Activated CD8-positive, alpha-beta T cell treated with anti-CD3 and anti-CD28 coated beads, Interleukin-2, amount 10 ng/mL, durations not matched to agents 7 days and 5 days (primary cell): ENCODE measurements around the gene RSRC1. TPM values are rescaled to one million over a fixed set of nuclear protein-coding genes. Genes with fewer than 3 reads are reported as not detected.
A peak's percentile ranks its signal among the peaks of the same experiment; 100 is the strongest.

Experiments used
- ATAC-seq: fragments of 150-1000 bp; cut with Tn5 transposase; one replicate; pipeline ENCODE4 v1.10.0; 2021; ENCODE audit warnings: moderate library complexity
- CTCF ChIA-PET: fragments of 350-600 bp; sonication (Branson Sonifier 250); formaldehyde crosslinking; loops from one replicate; lab custom pipeline; 2021; ENCODE audit warnings: antibody characterized with exemption; lab: Charles Lee
- POLR2A ChIA-PET: fragments of 350-600 bp; sonication (Branson Sonifier 250); formaldehyde crosslinking; loops from one replicate; lab custom pipeline; 2021; ENCODE audit warnings: antibody characterized with exemption; lab: Charles Lee
- DNase-seq: peaks from one replicate; pipeline ENCODE4 v3.0.0-alpha.2; 2020
- H3K27ac Mint-ChIP-seq: one replicate; pipeline ENCODE4 v1.8.0; 2021; ENCODE audit warnings: mild to moderate bottlenecking, mixed read lengths
- H3K27me3 Mint-ChIP-seq: one replicate; pipeline ENCODE4 v1.8.0; 2021; ENCODE audit warnings: low read depth, mixed read lengths
- H3K36me3 Mint-ChIP-seq: one replicate; pipeline ENCODE4 v1.8.0; 2021; ENCODE audit warnings: low read depth, mixed read lengths
- H3K4me1 Mint-ChIP-seq: one replicate; pipeline ENCODE4 v1.8.0; 2021; ENCODE audit warnings: low read depth, mixed read lengths
- H3K4me3 Mint-ChIP-seq: one replicate; pipeline ENCODE4 v1.8.0; 2021; ENCODE audit warnings: mild to moderate bottlenecking, mixed read lengths
- H3K9me3 Mint-ChIP-seq: one replicate; pipeline ENCODE4 v1.8.0; 2022; ENCODE audit warnings: mixed read lengths; ENCODE audit not compliant: insufficient read depth
- total RNA-seq, 2 experiments: library from RNA; stranded (reverse); gene quantifications; one replicate each; pipeline ENCODE4 v1.2.3, GENCODE V29; 2021

The RSRC1 gene
- total RNA-seq, 2 experiments from 2014 or later = 44.9 to 47.9 TPM

DNA sequence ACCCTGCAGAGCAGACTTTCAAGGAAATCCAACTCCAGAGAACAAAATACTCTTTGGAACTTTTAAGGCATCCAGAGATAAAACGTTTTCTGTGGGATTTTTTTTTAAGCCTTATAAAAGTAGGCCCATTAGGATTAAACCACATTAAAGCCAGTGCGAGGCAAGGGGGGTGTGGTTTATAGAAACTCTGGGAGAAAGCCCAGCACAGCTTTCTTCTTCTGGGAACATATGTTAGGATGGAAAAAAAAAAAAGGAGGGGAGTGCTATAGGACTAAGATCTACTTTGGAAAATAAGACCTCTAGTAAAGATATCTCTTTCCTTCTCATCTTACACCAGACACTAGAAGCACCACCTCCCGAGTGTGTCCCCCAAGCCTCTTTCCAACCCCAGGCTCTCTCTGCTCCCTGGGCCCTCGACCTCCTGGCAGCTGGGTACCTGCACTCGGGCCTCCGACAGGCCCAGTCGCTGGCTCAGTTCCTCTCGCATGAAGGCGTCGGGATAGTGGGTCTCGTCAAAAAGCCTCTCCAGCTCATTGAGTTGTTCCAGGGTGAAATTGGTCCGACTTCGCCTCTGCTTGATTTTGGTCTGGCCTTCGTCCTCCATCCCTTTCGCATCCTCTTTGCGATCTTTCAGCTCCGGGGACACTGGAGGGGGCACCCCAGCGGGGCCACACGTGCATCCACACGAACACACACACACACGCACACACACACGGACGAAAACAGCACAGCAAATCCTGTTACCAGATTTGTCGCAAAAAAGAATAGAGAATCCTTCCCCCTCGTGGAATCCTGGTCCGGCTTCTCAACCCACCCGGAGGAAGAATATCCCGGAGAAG lies 7.4 kb upstream of the RSRC1 start:
- ChIA-PET POLR2A (no interaction called here), CTCF (no interaction called here)
- Mint-ChIP-seq H3K36me3 (peaks cover 5% of the 10 kb centered on the region), H3K27me3 (peaks cover 84% of the 10 kb centered on the region), H3K4me1 (peaks cover 53% of the 10 kb centered on the region), H3K27ac (peak overlapping the region; percentile 37), H3K4me3 (peak overlapping the region; percentile 23), H3K9me3 (no peaks in the 10 kb centered on the region)
- ATAC-seq (no peak), DNase-seq (no peak)

DNA sequence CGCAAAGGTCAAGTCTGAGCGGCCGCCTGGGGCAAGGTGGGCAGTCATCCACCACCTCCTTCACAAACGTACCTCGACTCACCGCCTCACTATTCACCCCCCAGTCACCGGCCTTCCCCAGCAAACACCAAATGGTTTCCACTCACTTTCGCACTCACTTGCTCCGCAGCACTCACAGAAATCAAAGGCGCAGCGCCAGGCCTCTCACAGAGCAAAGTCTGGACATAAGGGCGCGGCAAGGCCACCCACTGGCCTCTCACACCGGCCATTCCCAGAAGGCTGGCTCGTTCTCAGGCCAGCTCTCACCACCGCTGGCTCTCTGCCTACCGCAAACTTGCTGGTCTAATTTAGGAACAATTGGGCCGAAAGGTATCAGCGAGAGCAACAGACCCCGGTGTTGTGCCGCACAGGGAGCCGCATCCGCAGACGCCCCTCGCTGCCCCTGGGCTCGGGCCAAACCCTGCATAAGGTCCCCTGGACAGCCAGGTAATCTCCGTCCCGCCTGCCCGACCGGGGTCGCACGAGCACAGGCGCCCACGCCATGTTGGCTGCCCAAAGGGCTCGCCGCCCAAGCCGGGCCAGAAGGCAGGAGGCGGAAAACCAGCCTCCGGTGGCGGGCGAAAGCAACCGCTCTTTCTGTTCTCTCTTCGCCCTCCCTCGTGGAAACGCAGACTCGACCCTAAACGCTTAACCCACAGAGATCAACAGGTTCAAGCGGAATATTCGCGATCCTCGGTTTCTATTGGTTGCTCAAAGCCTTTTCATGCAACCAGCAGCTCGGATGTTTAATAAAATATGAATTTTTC lies 6.6 kb upstream of the RSRC1 start:
- H3K9me3 Mint-ChIP-seq = no peaks in the 10 kb centered on the region
- peaks cover 46% of the 10 kb centered on the region for H3K4me1 Mint-ChIP-seq
- DNase-seq (no peak), ATAC-seq (no peak)
- ChIA-PET CTCF (no interaction called here), POLR2A (interaction anchor here (1.0 kb wide), 1 partner anchor 9 kb away, joined by 3 read pairs; no protein-coding TSS in a partner anchor)
- H3K4me3 Mint-ChIP-seq = peak overlapping the region; percentile 34
- peaks cover 83% of the 10 kb centered on the region for H3K27me3 Mint-ChIP-seq
- H3K36me3 Mint-ChIP-seq = peaks cover 2% of the 10 kb centered on the region
- H3K27ac Mint-ChIP-seq = peak overlapping the region; percentile 37

DNA sequence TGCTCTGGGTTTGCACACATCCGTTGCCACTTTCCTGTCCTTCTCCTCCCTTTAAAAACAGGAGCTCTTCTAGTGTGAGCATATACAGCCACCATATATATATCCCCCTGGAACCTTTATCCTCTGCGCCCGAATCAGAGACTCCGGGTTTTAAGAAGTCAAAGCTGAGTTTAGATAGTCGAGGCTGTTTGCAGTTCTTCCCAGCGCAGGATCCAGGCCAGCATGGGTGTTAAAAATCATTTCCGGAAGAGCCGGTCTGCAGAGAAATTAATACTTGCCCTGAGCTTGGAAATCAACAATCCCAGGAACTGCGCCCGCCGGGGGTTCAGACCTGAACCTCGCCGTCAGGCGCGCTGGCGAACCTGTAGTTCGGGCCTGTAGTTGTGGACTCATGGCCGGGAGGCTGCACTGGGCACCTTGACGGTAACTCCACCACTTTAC lies 6.0 kb upstream of the RSRC1 start:
- CTCF ChIA-PET = no interaction called here
- no peak for ATAC-seq
- Mint-ChIP-seq H3K27ac (no peak overlapping the region), H3K9me3 (no peaks in the 10 kb centered on the region), H3K27me3 (peaks cover 83% of the 10 kb centered on the region), H3K4me1 (peaks cover 47% of the 10 kb centered on the region), H3K4me3 (peak overlapping the region; percentile 34), H3K36me3 (peaks cover 2% of the 10 kb centered on the region)
- POLR2A ChIA-PET = interaction anchor here (1.0 kb wide), 1 partner anchor 9 kb away, joined by 3 read pairs; no protein-coding TSS in a partner anchor
- DNase-seq = no peak

DNA sequence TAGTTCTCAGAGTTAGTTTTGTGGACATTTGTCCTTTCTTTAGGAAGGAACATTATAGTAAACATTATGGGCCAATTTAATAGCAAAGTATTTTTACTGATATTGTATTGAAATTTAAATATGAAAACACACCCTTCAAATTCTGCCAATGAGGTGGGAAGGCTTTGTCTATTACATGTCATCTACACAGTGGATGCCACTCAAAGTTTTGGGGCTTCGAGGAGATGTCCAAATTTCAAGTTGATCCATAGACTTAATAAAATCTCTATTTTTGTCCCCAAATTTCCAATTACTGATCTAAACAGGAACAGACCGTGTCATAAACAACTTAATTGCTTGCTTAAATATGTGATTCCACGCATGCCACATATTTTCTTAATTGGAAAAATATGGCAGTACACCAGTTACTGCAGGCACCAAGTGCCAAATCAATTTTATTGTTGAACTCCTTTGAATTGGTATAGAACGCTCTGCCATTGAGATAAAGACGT lies 5.4 kb upstream of the RSRC1 start:
- POLR2A ChIA-PET = no interaction called here
- no peak for ATAC-seq
- H3K27ac Mint-ChIP-seq = no peak overlapping the region
- no peaks in the 10 kb centered on the region for H3K9me3 Mint-ChIP-seq
- no peak overlapping the region for H3K4me3 Mint-ChIP-seq
- CTCF ChIA-PET = no interaction called here
- peaks cover 3% of the 10 kb centered on the region for H3K36me3 Mint-ChIP-seq
- peaks cover 51% of the 10 kb centered on the region for H3K4me1 Mint-ChIP-seq
- no peak for DNase-seq
- H3K27me3 Mint-ChIP-seq = peaks cover 79% of the 10 kb centered on the region

DNA sequence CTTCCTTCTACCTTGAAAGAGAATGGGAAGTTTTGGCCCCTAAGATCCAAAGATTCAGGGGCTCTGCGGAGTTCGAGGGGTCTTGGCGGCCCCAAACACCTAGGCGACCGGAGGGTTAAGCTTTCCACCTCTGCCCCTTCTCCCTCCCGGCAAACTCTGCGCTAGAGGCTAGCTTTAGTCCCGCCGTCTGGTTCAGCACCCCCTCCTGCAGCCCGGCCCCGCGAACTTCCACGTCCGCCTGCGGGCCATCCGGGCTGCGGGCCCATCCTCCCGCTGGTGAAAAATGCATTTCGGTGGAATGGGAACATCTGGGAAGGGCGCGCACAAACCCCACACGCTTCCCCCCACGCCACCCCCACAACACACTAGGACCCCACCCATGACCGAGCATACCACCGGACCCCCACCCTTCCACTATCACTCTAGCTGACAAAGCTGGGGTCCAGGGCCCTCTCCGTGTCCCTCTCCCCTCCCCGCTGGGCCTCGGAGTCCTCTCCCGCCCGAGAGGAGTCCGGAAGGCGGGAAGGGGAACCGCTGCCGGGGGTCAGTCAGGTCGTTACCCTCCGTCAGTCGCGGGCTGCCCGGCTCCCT lies 4.7 kb upstream of the RSRC1 start:
- ChIA-PET POLR2A (no interaction called here), CTCF (no interaction called here)
- ATAC-seq (no peak), DNase-seq (no peak)
- H3K9me3 Mint-ChIP-seq = no peaks in the 10 kb centered on the region
- H3K4me1 Mint-ChIP-seq = peaks cover 56% of the 10 kb centered on the region
- peak overlapping the region; percentile 62 for H3K4me3 Mint-ChIP-seq
- H3K36me3 Mint-ChIP-seq = peaks cover 5% of the 10 kb centered on the region
- no peak overlapping the region for H3K27ac Mint-ChIP-seq
- H3K27me3 Mint-ChIP-seq = peaks cover 76% of the 10 kb centered on the region

DNA sequence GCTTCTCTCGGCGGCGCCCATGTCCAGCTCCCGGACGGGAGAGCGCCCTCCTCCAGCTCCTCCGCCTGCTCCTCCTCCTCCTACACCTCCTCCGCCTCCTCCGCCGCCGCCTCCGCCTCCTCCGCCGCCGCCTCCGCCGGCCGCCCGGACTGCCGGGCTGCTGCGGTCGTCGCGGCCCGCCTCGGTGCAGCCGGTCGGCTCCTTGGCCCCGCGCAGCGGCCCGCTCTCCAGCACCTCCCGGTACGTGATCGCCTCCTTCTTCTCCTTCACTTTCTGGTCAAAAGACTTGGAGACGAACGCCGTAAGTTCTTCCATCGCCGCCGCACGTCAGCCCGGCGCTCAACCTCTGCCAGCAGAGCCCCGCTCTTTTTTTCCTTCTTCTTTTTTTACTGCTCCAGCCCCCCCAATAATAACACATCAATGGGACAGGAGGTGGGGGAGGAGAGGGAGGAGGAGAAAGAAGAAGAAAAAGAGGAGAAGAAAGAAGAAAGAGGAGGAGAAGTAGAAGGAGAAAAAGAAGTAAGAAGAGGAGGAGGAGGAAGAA lies 4.1 kb upstream of the RSRC1 start:
- DNase-seq = no peak
- peaks cover 58% of the 10 kb centered on the region for H3K4me1 Mint-ChIP-seq

DNA sequence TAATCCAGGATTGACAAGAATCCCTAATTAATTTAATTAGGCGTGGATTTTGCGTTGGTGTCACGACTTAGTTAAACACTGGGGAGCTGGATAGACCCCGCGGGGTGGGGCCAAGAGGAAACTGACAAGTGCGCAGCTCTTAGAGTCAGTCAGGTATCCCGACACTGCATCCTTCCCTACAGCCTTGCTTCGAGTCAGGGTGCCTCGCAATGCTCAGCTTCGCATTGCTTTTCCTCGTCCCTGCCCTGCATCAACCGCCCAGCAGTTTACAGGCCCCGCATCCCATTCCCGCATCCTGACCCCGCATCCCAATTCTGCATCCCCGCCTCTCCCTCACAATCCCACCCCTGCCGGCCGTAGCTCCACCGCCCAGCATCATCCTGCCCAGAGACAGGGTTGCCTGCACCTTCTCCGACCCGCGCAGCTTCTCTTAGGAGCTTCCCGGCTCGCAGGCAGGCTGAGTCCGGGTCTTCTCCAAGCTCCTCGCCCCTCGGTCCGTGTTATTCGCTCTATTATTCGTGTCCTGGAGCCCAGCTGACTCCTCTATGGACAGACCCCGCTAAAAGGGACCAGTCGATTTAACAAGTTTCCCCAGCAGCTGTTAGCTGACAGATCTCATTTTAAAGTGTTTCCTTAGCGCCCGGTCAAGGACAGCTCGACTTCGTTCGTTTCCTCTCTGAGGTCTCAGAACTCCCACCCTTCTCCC lies 3.0 kb upstream of the RSRC1 start:
- Mint-ChIP-seq H3K9me3 (no peaks in the 10 kb centered on the region), H3K27ac (peak overlapping the region; percentile 70), H3K27me3 (peaks cover 67% of the 10 kb centered on the region), H3K4me3 (peak overlapping the region; percentile 56), H3K4me1 (peaks cover 70% of the 10 kb centered on the region), H3K36me3 (peaks cover 5% of the 10 kb centered on the region)
- DNase-seq (no peak), ATAC-seq (no peak)
- ChIA-PET CTCF (no interaction called here), POLR2A (no interaction called here)

More for the DNA sequence above, 4.1 kb upstream of the RSRC1 start:
- Mint-ChIP-seq H3K27ac (peak overlapping the region; percentile 57), H3K27me3 (peaks cover 72% of the 10 kb centered on the region), H3K4me3 (peak overlapping the region; percentile 71), H3K36me3 (peaks cover 5% of the 10 kb centered on the region), H3K9me3 (no peaks in the 10 kb centered on the region)
- CTCF ChIA-PET = no interaction called here
- POLR2A ChIA-PET = no interaction called here
- ATAC-seq = peak; percentile 7

DNA sequence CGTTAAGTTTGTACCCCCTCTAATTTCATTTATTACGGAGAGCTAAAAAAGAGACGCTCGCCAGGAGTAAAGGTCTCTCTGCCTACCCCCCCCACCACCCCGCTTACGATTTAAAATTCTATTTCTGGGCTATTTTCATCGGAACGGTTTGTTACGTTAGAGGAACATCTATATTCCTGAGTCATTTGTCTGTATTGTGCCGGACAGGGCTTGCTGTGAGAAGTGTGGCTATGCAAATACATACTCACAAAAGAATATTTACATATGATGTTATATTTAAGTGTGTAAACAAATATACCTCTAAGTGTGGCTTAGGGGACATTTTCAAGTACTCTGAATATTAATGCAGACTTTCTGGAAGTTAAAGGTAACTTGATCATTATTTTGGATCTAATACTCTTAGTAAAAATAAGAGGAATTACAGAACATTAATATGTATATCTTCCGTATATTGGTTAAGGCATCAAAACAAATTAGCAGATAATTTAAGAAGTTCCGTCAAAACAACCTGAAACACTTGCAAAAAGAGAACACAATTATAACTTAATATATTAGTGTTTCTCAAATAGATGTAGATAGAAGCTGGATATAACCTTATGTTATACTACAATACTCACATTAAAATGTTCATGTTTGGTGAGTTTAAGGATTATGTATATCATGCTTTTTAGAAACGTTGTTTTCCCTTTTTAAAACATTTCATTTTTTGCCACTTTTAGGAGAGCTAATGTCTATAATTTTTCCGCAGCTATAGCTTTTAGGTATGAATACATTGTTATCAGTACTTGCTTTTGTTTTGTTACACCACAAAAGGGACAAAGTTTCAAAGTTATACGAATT lies 2.1 kb upstream of the RSRC1 start:
- Mint-ChIP-seq H3K4me3 (no peak overlapping the region), H3K9me3 (no peaks in the 10 kb centered on the region), H3K4me1 (peaks cover 73% of the 10 kb centered on the region), H3K27ac (no peak overlapping the region), H3K36me3 (peaks cover 8% of the 10 kb centered on the region), H3K27me3 (peaks cover 57% of the 10 kb centered on the region)
- ATAC-seq = no peak
- DNase-seq = no peak
- CTCF ChIA-PET = interaction anchor here (1.2 to 1.3 kb wide), 2 partner anchors 10 to 27 kb away, joined by 3 to 4 read pairs; no protein-coding TSS in a partner anchor
- POLR2A ChIA-PET = no interaction called here

DNA sequence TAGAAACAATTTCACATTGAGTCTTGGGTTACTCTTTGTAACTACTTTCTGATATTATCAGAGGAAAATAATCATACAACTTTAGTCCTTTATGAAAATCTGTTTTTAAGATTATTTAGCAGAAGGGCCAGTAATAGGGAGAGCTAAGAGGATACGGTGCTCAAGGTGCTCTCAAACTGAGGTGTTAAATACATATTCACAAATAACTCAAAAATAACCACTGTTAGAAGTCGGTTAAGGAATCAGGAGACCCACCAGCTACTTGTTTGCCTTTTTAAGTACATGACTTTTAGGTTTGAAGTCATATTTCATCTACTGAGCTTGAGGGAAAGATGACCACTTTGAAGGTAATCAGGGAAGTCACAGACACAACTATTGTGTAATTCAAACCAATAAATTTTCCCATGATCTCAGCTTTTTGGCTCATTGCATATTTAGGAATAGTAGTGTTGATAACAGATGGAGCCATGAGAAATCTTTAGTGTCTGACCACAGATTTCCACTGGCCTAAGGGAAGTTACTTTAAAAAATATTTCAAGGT lies 1.4 kb upstream of the RSRC1 start:
- peaks cover 67% of the 10 kb centered on the region for H3K4me1 Mint-ChIP-seq
- H3K4me3 Mint-ChIP-seq = no peak overlapping the region
- ATAC-seq (no peak), DNase-seq (no peak)
- peaks cover 52% of the 10 kb centered on the region for H3K27me3 Mint-ChIP-seq
- ChIA-PET CTCF (interaction anchor here (1.2 to 1.3 kb wide), 2 partner anchors 11 to 27 kb away, joined by 3 to 4 read pairs; no protein-coding TSS in a partner anchor), POLR2A (no interaction called here)
- H3K36me3 Mint-ChIP-seq = peaks cover 14% of the 10 kb centered on the region
- H3K9me3 Mint-ChIP-seq = peaks cover 1% of the 10 kb centered on the region
- H3K27ac Mint-ChIP-seq = no peak overlapping the region

DNA sequence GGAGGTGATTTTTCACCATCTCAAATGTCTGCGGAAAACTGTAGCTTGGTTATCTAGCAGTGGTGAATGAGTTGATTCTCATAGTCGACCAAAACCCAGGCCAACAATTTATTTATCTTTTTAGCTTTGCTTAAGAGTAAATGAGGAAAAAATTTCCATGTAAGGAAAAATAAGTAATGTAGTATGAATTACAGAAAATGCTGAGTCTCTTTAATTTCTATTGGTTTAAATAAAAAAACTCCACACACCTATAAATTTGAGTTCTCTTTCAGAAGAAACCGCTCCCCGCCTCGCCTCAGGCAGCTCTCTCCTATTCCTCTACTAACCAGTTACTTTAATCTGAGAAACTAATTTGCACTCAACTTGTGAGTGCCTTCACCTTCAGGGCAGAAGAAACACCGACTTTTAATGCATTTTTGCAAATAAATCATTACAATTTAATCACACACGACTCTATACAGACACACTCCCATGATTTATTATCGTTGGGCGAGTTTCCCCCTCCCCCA lies 540 bp upstream of the RSRC1 start:
- Mint-ChIP-seq H3K36me3 (peaks cover 22% of the 10 kb centered on the region), H3K9me3 (peaks cover 7% of the 10 kb centered on the region), H3K27me3 (peaks cover 43% of the 10 kb centered on the region), H3K4me3 (peak overlapping the region; percentile 91), H3K27ac (peak overlapping the region; percentile 79), H3K4me1 (peaks cover 66% of the 10 kb centered on the region)
- ATAC-seq = no peak
- ChIA-PET POLR2A (interaction anchor here (0.7 to 1.1 kb wide), 3 partner anchors 11 to 32 kb away, joined by 3 to 5 read pairs (median 3); no protein-coding TSS in a partner anchor), CTCF (interaction anchor here (0.9 to 1.8 kb wide), 5 partner anchors 12 to 325 kb away, joined by 3 to 5 read pairs (median 4); no protein-coding TSS in a partner anchor)
- DNase-seq = no peak
